Psoas muscle (tissue), 8 donors: ENCODE data around the gene THTPA. TPM values are rescaled to one million over a fixed set of nuclear protein-coding genes. Genes with fewer than 3 reads are reported as not detected.

Experiments used
- ATAC-seq, 4 donors: fragments of 200-7000 bp; cut with Tn5 transposase; one replicate each; pipeline ENCODE4 v1.9.1; 2020; ENCODE audit warnings: moderate library complexity in 3 of 4, mild to moderate bottlenecking in 2 of 4
- DNase-seq, 2 donors: peaks; one replicate each; pipeline ENCODE4 v3.0.0-alpha.2; 2020
- H3K27ac ChIP-seq: fragments of 200-600 bp; one replicate; pipeline ENCODE4 v1.8.0; 2022
- H3K27me3 ChIP-seq, 3 donors: fragments of 200-600 bp in 1 of 3; one replicate each; pipeline versions ENCODE4 v1.6.1 to v1.8.0; 2013 to 2022; ENCODE audit warnings: low read length in 2 of 3, mild to moderate bottlenecking in 2 of 3, moderate library complexity in 1 of 3; ENCODE audit not compliant: insufficient read depth in 3 of 3
- H3K36me3 ChIP-seq, 2 donors: fragments of 200-600 bp in 1 of 2; one replicate each; pipeline versions ENCODE4 v1.6.1 to v1.8.0; 2013 to 2022; ENCODE audit warnings: low read depth in 1 of 2, mild to moderate bottlenecking in 1 of 2, moderate library complexity in 1 of 2; ENCODE audit not compliant: insufficient read depth in 1 of 2
- H3K4me1 ChIP-seq: fragments of 200-600 bp; one replicate; pipeline ENCODE4 v1.8.0; 2022
- H3K4me3 ChIP-seq: fragments of 200-600 bp; one replicate; pipeline ENCODE4 v1.8.0; 2022; ENCODE audit warnings: mild to moderate bottlenecking
- H3K9me3 ChIP-seq: fragments of 200-600 bp; one replicate; pipeline ENCODE4 v1.8.0; 2022
- CTCF ChIP-seq: fragments of 200-600 bp; IDR thresholded peaks from one replicate; pipeline ENCODE4 v1.8.0; 2022; ENCODE audit warnings: antibody characterized with exemption
- WGBS, 3 donors: extraction: QIAGEN DNeasy Blood & Tissue Kit; methylation state at CpG; one replicate each; pipeline versions ENCODE4 v1.1.6 to v1.1.7; 2013; 5-methylcytosine and 5-hydroxymethylcytosine counted together
- intact Hi-C, 2 donors: fragments of 100-400 bp; cut with DNase I; formaldehyde crosslinking; loops; one replicate each; pipeline versions ENCODE4 v1.11.0 to v1.14.2; 2022
- polyA plus RNA-seq, 3 donors: library from polyadenylated mRNA; stranded (reverse); fragments of 200-250 nt; gene quantifications; one replicate each; pipeline ENCODE4 v1.2.3, GENCODE V29; 2013
- total RNA-seq, 4 donors: library from RNA; stranded (reverse); fragmentation: NEBNext Ultra II Directional in 2 of 4; extraction: Animal tissue kit (Norgen Biotek cat#: 25700) in 2 of 4; gene quantifications; one replicate each; pipeline versions ENCODE4 v1.2.1 to v1.2.4, GENCODE V29; 2021 to 2023
- donor health status: healthy with polysubstance abuse.
- donor health status: DM: no; HTN: no; CAD: no; lungs with moderate emphysema.
- donor health status: Bipolar disorder and iron deficiency.
- donor health status: healthy.
- donor health status: DM: yes; HTN: yes; CAD: no.
- donor health status: DM: no; HTN: no; CAD: no.
- donor health status: DM: no; HTN: no; CAD: no.
- donor health status: DM: yes; HTN: yes; CAD: no.

THTPA gene
- total and polyA plus RNA-seq, 7 donors, result 18.5 to 53.5 (median 26.0) TPM

- Histone ChIP-seq H3K4me3 (no peak overlapping the region), H3K36me3 (no peaks in the 10 kb centered on the region), H3K27ac (no peak overlapping the region), H3K9me3 (no peaks in the 10 kb centered on the region), H3K27me3 (peaks cover 0 to 5% (median 0%) of the 10 kb centered on the region in 3 donors), H3K4me1 (peaks cover 4% of the 10 kb centered on the region)
- TF ChIP-seq CTCF, result no peak
- intact Hi-C loops, result no loop called here
- DNase-seq, result no peak
- no peak for ATAC-seq
- 55 to 62% (median 59%) methylated on average over 18 of the region's 18 CpGs for WGBS, 3 donors
Measured at GRCh38 chr14:23548351-23549318, 7.4 kb upstream of the THTPA start.

GRCh38 chr14:23550131-23550811, 5.8 kb upstream of the THTPA start:
- DNase-seq (no peak), ATAC-seq (peak in 1 of 4 donors; percentile 5)
- H3K9me3 ChIP-seq, result no peaks in the 10 kb centered on the region
- WGBS, 3 donors, result 42 to 55% (median 47%) methylated on average over 12 of the region's 12 CpGs
- TF ChIP-seq CTCF, result no peak
- H3K4me1 ChIP-seq, result peaks cover 8% of the 10 kb centered on the region
- H3K36me3 ChIP-seq, result no peaks in the 10 kb centered on the region
- peaks cover 0 to 5% (median 0%) of the 10 kb centered on the region in 3 donors for H3K27me3 ChIP-seq
- peak overlapping the region; percentile 85 for H3K4me3 ChIP-seq
- H3K27ac ChIP-seq, result no peak overlapping the region
- intact Hi-C loops, result loop anchor here in 1 of 2 donors (10.0 kb wide), 1 partner anchor 225 kb away; the partner anchor contains the start of gene PABPN1

GRCh38 chr14:23550812-23551265, 5.2 kb upstream of the THTPA start:
- DNase-seq, result peak in 1 of 2 donors; percentile 34
- H3K4me3 ChIP-seq, result peak overlapping the region; percentile 85
- H3K27me3 ChIP-seq, result peaks cover 0 to 5% (median 0%) of the 10 kb centered on the region in 3 donors
- no peak for TF ChIP-seq CTCF
- ATAC-seq, result peak; percentile 9 to 39 (median 18)
- 0 to 3% (median 2%) methylated on average over 33 to 37 of the region's 37 CpGs for WGBS, 3 donors
- no peaks in the 10 kb centered on the region for H3K9me3 ChIP-seq
- intact Hi-C loops, result loop anchor here in 1 of 2 donors (10.0 kb wide), 1 partner anchor 226 kb away; the partner anchor contains the start of gene PABPN1
- H3K36me3 ChIP-seq, result no peaks in the 10 kb centered on the region
- H3K4me1 ChIP-seq, result peaks cover 11% of the 10 kb centered on the region
- no peak overlapping the region for H3K27ac ChIP-seq

- intact Hi-C loops, result loop anchor here in 1 of 2 donors (10.0 kb wide), 1 partner anchor 227 kb away; the partner anchor contains the start of gene PABPN1
- Histone ChIP-seq H3K27me3 (peaks cover 0 to 5% (median 0%) of the 10 kb centered on the region in 3 donors), H3K9me3 (no peaks in the 10 kb centered on the region), H3K4me3 (peak within 1 kb of the TSS; percentile 85), H3K4me1 (peaks cover 11% of the 10 kb centered on the region), H3K27ac (peak within 1 kb of the TSS; percentile 56), H3K36me3 (no peaks in the 10 kb centered on the region)
- 1% methylated on average over 38 to 48 of the region's 49 CpGs for WGBS, 3 donors
- ATAC-seq (peak; percentile 63 to 78 (median 70)), DNase-seq (peak; percentile 82 to 84)
- no peak for TF ChIP-seq CTCF
Measured at GRCh38 chr14:23551266-23552028, 4.6 kb upstream of the THTPA start, which contains the start of gene ZFHX2. Gene ZFHX2 (minus strand): TSS chr14:23551765. CDS start chr14:23535325, 16,440 bp downstream.
